ENCODE data around the gene MAGI2.

Gene MAGI2

DNA sequence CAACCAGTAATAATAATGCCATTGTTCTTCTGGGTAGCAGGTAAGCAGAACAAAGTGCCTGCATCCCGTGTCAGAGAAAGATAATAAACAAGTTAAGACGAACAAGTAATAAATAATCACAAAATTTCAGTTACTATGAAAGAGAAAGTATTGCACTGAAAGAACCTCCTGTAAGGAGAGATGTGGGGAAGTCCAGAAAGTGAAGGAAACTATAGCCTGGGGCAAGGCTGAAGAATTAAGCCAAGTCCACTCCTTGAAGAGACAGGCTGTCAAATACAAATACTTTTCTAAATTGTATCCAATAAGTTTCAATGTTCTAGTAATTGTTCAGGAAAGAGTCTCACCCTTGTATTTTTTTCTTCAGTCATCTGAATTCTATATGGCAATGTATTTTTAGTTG lies 611.4 kb downstream of the MAGI2 start:
- Histone ChIP-seq H3K4me3 (ENCODE audit: low read length) (no peak overlapping the region), H3K4me1 (ENCODE audit: insufficient read depth, low read length) (no peaks in the 10 kb centered on the region), H2AFZ (ENCODE audit: low read depth, low read length) (no peak overlapping the region), H3K9me3 (ENCODE audit: low read length) (no peaks in the 10 kb centered on the region), H3K36me3 (ENCODE audit: insufficient read depth, low read length) (no peaks in the 10 kb centered on the region), H3K27me3 (ENCODE audit: insufficient read depth, low read length) (no peaks in the 10 kb centered on the region)

DNA sequence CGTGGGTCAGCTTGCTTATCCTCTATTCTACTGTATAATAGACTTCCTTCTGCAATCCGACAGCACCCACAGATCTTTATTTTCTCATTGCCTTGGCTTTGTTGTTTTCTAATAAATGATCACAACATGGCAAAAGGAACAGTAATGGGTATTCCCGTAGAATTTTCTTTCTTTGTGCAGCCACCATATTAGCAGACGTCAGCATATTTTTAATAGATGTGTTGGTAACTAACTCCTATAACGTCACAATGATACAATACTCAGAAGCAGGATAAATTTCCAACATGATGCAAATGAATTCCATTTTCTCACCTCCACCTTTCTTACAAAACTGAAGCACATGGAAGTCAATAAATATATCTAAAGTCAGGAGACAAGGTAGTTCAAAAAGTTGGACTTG lies 617.6 kb downstream of the MAGI2 start:
- Histone ChIP-seq H3K27me3 (ENCODE audit: insufficient read depth, low read length) (no peaks in the 10 kb centered on the region), H2AFZ (ENCODE audit: low read depth, low read length) (no peak overlapping the region), H3K9me3 (ENCODE audit: low read length) (no peaks in the 10 kb centered on the region), H3K4me1 (ENCODE audit: insufficient read depth, low read length) (no peaks in the 10 kb centered on the region), H3K4me3 (ENCODE audit: low read length) (no peak overlapping the region), H3K36me3 (ENCODE audit: insufficient read depth, low read length) (no peaks in the 10 kb centered on the region)

GRCh38 chr7:78828317-78828716 lies 625.1 kb downstream of the MAGI2 start:
- no peaks in the 10 kb centered on the region for H3K36me3 ChIP-seq (ENCODE audit: insufficient read depth, low read length)
- no peaks in the 10 kb centered on the region for H3K27me3 ChIP-seq (ENCODE audit: insufficient read depth, low read length)
- H3K9me3 ChIP-seq (ENCODE audit: low read length): no peaks in the 10 kb centered on the region
- H3K4me3 ChIP-seq (ENCODE audit: low read length): no peak overlapping the region
- no peak overlapping the region for H2AFZ ChIP-seq (ENCODE audit: low read depth, low read length)
- H3K4me1 ChIP-seq (ENCODE audit: insufficient read depth, low read length): no peaks in the 10 kb centered on the region

- Histone ChIP-seq H3K36me3 (ENCODE audit: insufficient read depth, low read length) (no peaks in the 10 kb centered on the region), H2AFZ (ENCODE audit: low read depth, low read length) (no peak overlapping the region), H3K27me3 (ENCODE audit: insufficient read depth, low read length) (no peaks in the 10 kb centered on the region), H3K9me3 (ENCODE audit: low read length) (peaks cover 2% of the 10 kb centered on the region), H3K4me1 (ENCODE audit: insufficient read depth, low read length) (no peaks in the 10 kb centered on the region), H3K4me3 (ENCODE audit: low read length) (no peak overlapping the region)
Measured at GRCh38 chr7:78803501-78804127, 649.9 kb downstream of the MAGI2 start.

DNA sequence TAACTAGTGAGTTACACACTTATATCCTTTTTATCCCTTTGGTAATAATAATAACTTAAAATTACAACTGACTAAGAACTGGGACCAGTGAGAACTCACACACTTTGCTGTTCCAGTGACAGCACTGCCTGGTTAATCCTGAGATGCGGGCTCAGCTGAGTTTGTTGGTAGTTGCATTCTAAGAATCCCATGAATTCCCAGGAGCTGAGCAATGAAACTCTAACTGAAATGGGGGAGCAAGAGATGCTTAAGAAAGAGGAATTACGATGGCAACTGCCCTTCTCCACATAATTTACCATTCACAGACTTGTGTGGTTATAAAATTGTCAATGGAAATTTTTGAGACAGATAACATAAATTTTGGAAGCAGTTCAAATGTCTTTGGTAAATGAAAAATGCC lies 659.4 kb downstream of the MAGI2 start:
- Histone ChIP-seq H3K4me1 (ENCODE audit: insufficient read depth, low read length) (no peaks in the 10 kb centered on the region), H3K9me3 (ENCODE audit: low read length) (no peaks in the 10 kb centered on the region), H3K4me3 (ENCODE audit: low read length) (no peak overlapping the region), H2AFZ (ENCODE audit: low read depth, low read length) (no peak overlapping the region), H3K36me3 (ENCODE audit: insufficient read depth, low read length) (no peaks in the 10 kb centered on the region), H3K27me3 (ENCODE audit: insufficient read depth, low read length) (no peaks in the 10 kb centered on the region)

- Histone ChIP-seq H2AFZ (ENCODE audit: low read depth, low read length) (no peak overlapping the region), H3K9me3 (ENCODE audit: low read length) (no peaks in the 10 kb centered on the region), H3K27me3 (ENCODE audit: insufficient read depth, low read length) (no peaks in the 10 kb centered on the region), H3K4me3 (ENCODE audit: low read length) (no peak overlapping the region), H3K36me3 (ENCODE audit: insufficient read depth, low read length) (no peaks in the 10 kb centered on the region), H3K4me1 (ENCODE audit: insufficient read depth, low read length) (no peaks in the 10 kb centered on the region)
Measured at GRCh38 chr7:78792624-78793023, 660.8 kb downstream of the MAGI2 start.

DNA sequence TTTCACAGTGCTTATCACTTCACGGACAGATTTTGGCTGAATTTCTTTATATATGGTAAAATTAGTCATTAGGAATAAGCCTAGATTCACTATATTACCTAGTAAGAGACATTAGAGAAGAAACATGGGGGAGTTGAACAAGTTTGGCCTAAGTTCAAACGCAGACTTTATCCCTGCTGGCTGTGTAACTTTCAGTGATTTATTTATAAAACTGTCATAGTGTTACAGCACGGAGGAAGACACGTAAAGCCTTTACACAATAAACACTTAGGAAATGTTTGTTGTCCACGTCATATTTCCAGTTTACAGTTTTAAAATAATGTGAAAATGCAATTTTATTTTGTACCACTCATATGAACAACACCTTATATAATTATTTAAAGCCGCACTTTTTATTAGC lies 661.5 kb downstream of the MAGI2 start:
- H2AFZ ChIP-seq (ENCODE audit: low read depth, low read length): no peak overlapping the region
- H3K9me3 ChIP-seq (ENCODE audit: low read length): no peaks in the 10 kb centered on the region
- H3K4me1 ChIP-seq (ENCODE audit: insufficient read depth, low read length): no peaks in the 10 kb centered on the region
- H3K27me3 ChIP-seq (ENCODE audit: insufficient read depth, low read length): no peaks in the 10 kb centered on the region
- no peaks in the 10 kb centered on the region for H3K36me3 ChIP-seq (ENCODE audit: insufficient read depth, low read length)
- H3K4me3 ChIP-seq (ENCODE audit: low read length): no peak overlapping the region

GRCh38 chr7:78788464-78788863 lies 665.0 kb downstream of the MAGI2 start:
- H3K4me3 ChIP-seq (ENCODE audit: low read length): no peak overlapping the region
- no peaks in the 10 kb centered on the region for H3K36me3 ChIP-seq (ENCODE audit: insufficient read depth, low read length)
- no peaks in the 10 kb centered on the region for H3K27me3 ChIP-seq (ENCODE audit: insufficient read depth, low read length)
- no peaks in the 10 kb centered on the region for H3K4me1 ChIP-seq (ENCODE audit: insufficient read depth, low read length)
- H3K9me3 ChIP-seq (ENCODE audit: low read length): no peaks in the 10 kb centered on the region
- H2AFZ ChIP-seq (ENCODE audit: low read depth, low read length): no peak overlapping the region

- Histone ChIP-seq H3K9me3 (ENCODE audit: low read length) (no peaks in the 10 kb centered on the region), H3K36me3 (ENCODE audit: insufficient read depth, low read length) (no peaks in the 10 kb centered on the region), H3K27me3 (ENCODE audit: insufficient read depth, low read length) (no peaks in the 10 kb centered on the region), H3K4me1 (ENCODE audit: insufficient read depth, low read length) (no peaks in the 10 kb centered on the region), H2AFZ (ENCODE audit: low read depth, low read length) (no peak overlapping the region), H3K4me3 (ENCODE audit: low read length) (no peak overlapping the region)
Measured at GRCh38 chr7:78787854-78788253, 665.6 kb downstream of the MAGI2 start.

- Histone ChIP-seq H3K4me3 (ENCODE audit: low read length) (no peak overlapping the region), H3K27me3 (ENCODE audit: insufficient read depth, low read length) (no peaks in the 10 kb centered on the region), H3K9me3 (ENCODE audit: low read length) (no peaks in the 10 kb centered on the region), H2AFZ (ENCODE audit: low read depth, low read length) (no peak overlapping the region), H3K4me1 (ENCODE audit: insufficient read depth, low read length) (no peaks in the 10 kb centered on the region), H3K36me3 (ENCODE audit: insufficient read depth, low read length) (no peaks in the 10 kb centered on the region)
Measured at GRCh38 chr7:78786055-78786454, 667.4 kb downstream of the MAGI2 start.

DNA sequence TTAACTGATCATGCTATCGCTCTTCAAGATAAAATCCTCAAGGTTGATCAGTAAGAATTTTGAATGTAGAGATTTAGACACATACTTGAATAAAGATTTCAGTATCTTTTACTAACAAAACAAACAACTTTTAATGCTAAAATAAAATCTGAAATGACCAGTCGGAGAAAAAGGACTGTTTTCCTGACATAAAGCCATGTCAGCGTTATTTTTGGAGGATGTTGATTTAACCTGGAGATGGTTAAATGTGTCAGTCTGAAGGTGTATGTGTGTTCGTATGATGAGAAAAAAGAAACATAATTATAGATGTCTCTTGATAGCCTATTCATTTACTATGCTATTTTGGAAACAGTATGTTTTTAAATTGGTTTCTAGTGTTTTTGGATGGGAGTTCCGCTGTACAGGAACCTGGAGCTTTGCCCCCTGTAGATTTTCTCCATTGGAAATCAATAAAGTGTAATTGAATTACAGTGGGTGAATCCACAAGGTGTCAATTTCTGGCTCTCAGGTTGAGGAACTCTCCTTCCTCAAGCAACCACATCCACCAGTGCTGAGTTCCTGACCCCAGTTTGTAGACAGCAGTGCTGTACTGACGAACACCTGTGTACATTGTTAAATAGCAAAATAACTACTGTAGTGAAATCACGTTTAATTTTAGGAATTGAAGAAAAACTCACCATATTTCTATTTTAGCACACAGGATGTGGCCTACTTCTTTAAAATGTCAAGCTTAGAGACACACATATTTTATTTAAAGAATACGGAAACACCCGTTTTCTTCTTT lies 670.1 kb downstream of the MAGI2 start:
- Histone ChIP-seq H3K4me1 (ENCODE audit: insufficient read depth, low read length) (no peaks in the 10 kb centered on the region), H3K9me3 (ENCODE audit: low read length) (no peaks in the 10 kb centered on the region), H2AFZ (ENCODE audit: low read depth, low read length) (no peak overlapping the region), H3K4me3 (ENCODE audit: low read length) (no peak overlapping the region), H3K36me3 (ENCODE audit: insufficient read depth, low read length) (no peaks in the 10 kb centered on the region), H3K27me3 (ENCODE audit: insufficient read depth, low read length) (no peaks in the 10 kb centered on the region)

- no peak overlapping the region for H3K4me3 ChIP-seq (ENCODE audit: low read length)
- no peaks in the 10 kb centered on the region for H3K36me3 ChIP-seq (ENCODE audit: insufficient read depth, low read length)
- no peak overlapping the region for H2AFZ ChIP-seq (ENCODE audit: low read depth, low read length)
- no peaks in the 10 kb centered on the region for H3K9me3 ChIP-seq (ENCODE audit: low read length)
- no peaks in the 10 kb centered on the region for H3K4me1 ChIP-seq (ENCODE audit: insufficient read depth, low read length)
- no peaks in the 10 kb centered on the region for H3K27me3 ChIP-seq (ENCODE audit: insufficient read depth, low read length)
Measured at GRCh38 chr7:78780560-78780959, 672.9 kb downstream of the MAGI2 start.

GRCh38 chr7:78779788-78780187 lies 673.7 kb downstream of the MAGI2 start:
- Histone ChIP-seq H2AFZ (ENCODE audit: low read depth, low read length) (no peak overlapping the region), H3K4me1 (ENCODE audit: insufficient read depth, low read length) (no peaks in the 10 kb centered on the region)

DNA sequence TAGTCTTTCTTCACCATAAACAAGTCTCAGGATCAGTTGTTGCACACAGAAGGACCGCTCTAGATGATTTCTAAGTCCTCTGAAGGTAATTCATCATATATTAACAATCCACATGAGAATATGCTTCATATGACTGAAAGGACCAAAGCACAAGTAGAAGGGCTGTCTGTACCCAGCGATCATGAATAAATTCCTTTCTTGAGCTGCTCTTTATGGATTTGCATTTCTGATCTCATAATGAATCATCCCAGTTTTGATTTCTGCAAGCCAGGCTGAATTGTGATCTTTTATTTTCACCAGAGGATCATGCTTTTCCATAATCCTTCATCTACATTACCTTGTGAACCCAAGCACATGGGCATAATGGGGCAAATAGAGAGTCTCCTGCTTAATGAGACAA lies 675.6 kb downstream of the MAGI2 start:
- Histone ChIP-seq H3K36me3 (ENCODE audit: insufficient read depth, low read length) (no peaks in the 10 kb centered on the region), H3K4me1 (ENCODE audit: insufficient read depth, low read length) (no peaks in the 10 kb centered on the region), H3K9me3 (ENCODE audit: low read length) (no peaks in the 10 kb centered on the region)

More at GRCh38 chr7:78779788-78780187, 673.7 kb downstream of the MAGI2 start:
- no peaks in the 10 kb centered on the region for H3K27me3 ChIP-seq (ENCODE audit: insufficient read depth, low read length)
- H3K36me3 ChIP-seq (ENCODE audit: insufficient read depth, low read length): no peaks in the 10 kb centered on the region
- no peak overlapping the region for H3K4me3 ChIP-seq (ENCODE audit: low read length)
- no peaks in the 10 kb centered on the region for H3K9me3 ChIP-seq (ENCODE audit: low read length)

More for the DNA sequence above, 675.6 kb downstream of the MAGI2 start:
- Histone ChIP-seq H3K4me3 (ENCODE audit: low read length) (no peak overlapping the region), H3K27me3 (ENCODE audit: insufficient read depth, low read length) (no peaks in the 10 kb centered on the region), H2AFZ (ENCODE audit: low read depth, low read length) (no peak overlapping the region)
